Body of pancreas (tissue), 4 donors: Measurements from ENCODE around the gene ARHGAP26.

ENCODE experiments used
- POLR2A ChIP-seq, 3 donors: fragments of 450-650 bp; IDR thresholded peaks; one replicate each; pipeline ENCODE4 v1.6.1; 2016; ENCODE audit warnings: antibody characterized with exemption in 3 of 3, mild to moderate bottlenecking in 2 of 3
- TF ChIP-seq, protein P1 (sequence below), 7 experiments: fragments of 450-650 bp in 4 of 7; fragments of 200-600 bp in 3 of 7; sonication (generic) in 3 of 7; IDR thresholded peaks; one replicate each; pipeline ENCODE4 v1.5.1; 2016 to 2019; ENCODE audit warnings: antibody characterized with exemption in 7 of 7

DNA sequence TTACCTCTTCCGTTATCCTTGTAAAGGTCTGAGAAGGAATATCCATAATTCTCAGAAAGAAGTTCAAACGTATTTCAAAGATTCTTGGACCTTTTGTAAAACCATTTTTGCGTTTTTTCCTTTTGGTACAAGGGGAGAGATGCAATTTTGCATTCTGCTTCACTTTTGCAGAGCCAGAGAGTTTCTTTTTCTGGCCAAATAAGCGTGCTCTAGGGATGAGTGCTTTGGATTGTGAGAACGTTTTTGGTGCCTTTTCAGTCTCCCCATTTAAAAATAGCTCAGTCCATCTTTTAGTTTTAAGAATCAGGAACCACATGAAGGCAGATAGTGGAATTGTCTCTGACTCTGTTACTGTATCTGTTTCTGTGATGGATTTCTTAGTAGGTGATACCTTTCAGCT is 1.5 kb downstream of the ARHGAP26 start:
- TF ChIP-seq, protein P1, sequence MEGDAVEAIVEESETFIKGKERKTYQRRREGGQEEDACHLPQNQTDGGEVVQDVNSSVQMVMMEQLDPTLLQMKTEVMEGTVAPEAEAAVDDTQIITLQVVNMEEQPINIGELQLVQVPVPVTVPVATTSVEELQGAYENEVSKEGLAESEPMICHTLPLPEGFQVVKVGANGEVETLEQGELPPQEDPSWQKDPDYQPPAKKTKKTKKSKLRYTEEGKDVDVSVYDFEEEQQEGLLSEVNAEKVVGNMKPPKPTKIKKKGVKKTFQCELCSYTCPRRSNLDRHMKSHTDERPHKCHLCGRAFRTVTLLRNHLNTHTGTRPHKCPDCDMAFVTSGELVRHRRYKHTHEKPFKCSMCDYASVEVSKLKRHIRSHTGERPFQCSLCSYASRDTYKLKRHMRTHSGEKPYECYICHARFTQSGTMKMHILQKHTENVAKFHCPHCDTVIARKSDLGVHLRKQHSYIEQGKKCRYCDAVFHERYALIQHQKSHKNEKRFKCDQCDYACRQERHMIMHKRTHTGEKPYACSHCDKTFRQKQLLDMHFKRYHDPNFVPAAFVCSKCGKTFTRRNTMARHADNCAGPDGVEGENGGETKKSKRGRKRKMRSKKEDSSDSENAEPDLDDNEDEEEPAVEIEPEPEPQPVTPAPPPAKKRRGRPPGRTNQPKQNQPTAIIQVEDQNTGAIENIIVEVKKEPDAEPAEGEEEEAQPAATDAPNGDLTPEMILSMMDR (IDR thresholded peaks at IDR 0.05): no peak
- no peak for TF ChIP-seq POLR2A (IDR thresholded peaks at IDR 0.05)
